Subcutaneous adipose tissue (tissue), 4 donors: ENCODE data around the gene GCK. TPM values are rescaled to one million over a fixed set of nuclear protein-coding genes. Genes with fewer than 3 reads are reported as not detected.

Experiments used
- total RNA-seq, 4 donors: library from RNA; depleted of rRNA; stranded (reverse); fragments of >200 nt; gene quantifications; one replicate each; pipeline ENCODE4 v1.1.0, GENCODE V29; 2016
- TF ChIP-seq, protein P1 (sequence below): fragments of 450-650 bp; IDR thresholded peaks from one replicate; pipeline ENCODE4 v1.5.1; 2016; ENCODE audit warnings: low read depth, mild to moderate bottlenecking, control low read depth, antibody characterized with exemption, moderate library complexity

Gene GCK
- total RNA-seq, 4 donors from 2014 or later: 0.22 to 8.1 (median 0.85) TPM; not detected in 1

DNA sequence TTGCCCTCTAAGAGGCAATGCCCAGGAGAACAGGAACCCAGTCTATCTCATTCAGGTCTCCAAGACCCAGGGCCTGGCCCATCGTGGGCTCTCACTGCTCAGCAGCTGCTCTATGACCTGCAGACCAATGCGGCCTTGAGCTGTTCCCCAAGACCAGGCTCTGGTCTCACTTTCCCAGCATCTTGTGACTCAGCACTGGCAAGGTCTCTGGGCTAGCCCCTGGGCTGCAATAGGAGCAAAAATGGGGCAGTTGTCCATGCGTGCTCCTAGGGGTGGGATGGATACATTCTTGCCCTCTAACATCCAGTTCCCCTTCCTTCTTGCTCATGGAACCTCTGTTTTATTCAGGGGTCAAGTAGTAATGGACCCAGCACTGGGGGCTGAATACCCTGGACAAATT is 13.5 kb downstream of the GCK start:
- TF ChIP-seq, protein P1, sequence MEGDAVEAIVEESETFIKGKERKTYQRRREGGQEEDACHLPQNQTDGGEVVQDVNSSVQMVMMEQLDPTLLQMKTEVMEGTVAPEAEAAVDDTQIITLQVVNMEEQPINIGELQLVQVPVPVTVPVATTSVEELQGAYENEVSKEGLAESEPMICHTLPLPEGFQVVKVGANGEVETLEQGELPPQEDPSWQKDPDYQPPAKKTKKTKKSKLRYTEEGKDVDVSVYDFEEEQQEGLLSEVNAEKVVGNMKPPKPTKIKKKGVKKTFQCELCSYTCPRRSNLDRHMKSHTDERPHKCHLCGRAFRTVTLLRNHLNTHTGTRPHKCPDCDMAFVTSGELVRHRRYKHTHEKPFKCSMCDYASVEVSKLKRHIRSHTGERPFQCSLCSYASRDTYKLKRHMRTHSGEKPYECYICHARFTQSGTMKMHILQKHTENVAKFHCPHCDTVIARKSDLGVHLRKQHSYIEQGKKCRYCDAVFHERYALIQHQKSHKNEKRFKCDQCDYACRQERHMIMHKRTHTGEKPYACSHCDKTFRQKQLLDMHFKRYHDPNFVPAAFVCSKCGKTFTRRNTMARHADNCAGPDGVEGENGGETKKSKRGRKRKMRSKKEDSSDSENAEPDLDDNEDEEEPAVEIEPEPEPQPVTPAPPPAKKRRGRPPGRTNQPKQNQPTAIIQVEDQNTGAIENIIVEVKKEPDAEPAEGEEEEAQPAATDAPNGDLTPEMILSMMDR: no peak

DNA sequence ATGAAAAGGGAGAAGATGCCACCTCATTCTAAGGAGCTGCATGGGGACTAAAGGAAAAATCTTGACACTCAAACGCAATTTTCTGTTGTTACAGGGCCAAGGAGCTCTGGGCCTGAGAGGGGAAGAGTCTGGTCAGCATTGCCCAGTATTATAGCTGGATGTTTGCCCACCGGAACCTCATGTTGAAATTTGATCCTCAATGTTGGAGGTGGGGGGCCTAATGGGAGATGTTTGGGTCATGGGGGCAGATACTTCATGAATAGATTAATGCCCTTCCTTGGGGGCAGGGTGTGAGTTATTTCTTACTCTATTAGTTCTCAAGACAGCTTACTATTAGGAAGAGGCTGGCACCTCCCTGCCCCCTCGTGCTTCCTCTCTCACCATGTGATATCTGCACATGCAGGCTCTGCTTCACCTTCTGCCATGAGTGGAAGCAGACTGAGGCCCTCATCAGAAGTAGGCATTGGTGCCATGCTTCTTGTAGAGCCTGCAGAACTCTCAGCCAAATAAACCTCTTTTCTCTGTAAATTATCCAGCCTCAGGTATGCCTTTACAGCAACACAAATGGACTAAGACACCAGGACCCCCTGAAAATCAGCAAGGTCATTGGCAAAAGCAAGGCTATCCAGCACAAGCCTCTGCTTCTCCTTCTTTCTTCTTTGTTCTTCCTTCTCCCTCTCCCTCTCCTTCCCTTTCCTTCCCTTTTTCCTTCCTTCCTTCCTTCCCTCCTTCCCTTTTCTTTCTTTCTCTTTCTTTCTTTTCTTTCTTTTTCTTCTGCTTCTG is 15.1 kb downstream of the GCK start:
- TF ChIP-seq, protein P1: no peak

DNA sequence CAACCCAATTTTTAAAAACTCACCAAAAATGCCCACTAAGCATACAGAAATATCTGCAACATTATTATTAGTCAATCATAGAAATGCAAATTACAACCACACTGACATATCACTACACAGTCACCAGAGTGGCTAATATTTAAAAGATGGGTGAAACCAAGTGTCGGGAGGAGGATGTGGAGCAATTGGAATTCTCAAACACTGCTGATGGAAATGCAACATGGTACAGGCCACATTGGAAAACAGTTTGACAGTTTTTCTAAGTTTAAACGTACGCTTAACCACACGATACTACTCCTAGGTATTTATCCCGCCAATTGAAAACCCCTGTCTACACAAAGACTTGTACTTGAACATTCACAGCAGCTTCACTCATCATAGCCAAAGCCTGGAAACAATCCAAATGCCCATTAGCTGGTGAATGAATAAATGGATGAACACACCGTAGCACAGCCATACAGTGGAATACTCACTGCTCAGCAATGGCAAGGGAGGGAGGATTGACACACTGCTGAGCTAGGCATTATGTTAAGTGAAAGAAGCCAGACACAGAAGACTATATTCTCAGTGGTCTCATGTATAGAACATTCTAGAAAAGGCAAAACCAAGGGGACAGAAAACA is 16.3 kb downstream of the GCK start:
- TF ChIP-seq, protein P1: no peak

DNA sequence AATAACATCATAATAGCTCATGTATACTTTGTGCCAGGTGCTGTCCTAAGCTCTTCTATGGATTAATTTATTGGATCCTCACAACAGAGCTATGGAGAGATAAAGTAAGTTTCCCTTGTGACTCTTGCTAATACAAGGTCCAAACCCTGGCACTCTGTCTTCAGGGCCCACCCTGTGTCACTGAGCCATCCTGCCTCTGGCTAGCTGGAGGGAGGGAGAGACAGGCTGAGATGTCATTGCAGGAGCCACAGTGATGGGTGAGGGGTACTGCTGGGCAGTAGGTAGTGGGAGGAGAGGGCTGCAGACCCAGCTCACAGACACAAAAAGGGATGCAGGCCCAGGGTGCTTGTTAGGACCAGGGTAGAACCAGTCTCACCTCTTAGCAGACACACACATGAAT is 16.9 kb downstream of the GCK start:
- TF ChIP-seq, protein P1: no peak

DNA sequence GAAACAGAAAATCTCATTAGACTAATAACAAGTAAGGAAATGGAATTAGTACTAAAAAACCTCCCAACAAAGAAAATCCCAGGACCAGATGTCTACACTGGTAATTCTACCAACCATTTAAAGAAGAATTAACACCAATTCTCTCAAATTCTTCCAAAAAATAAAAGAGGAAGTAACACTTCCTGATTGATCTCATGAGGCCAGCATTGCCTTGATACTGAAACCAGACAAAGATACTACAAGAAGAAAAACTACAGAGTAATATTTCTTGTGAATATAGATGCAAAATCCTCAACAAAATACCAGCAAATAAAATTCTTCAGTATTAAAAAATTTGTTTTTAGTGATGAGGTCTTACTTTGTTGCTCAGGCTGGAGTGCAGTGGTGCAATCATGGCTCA is 21.3 kb downstream of the GCK start:
- TF ChIP-seq, protein P1: no peak

DNA sequence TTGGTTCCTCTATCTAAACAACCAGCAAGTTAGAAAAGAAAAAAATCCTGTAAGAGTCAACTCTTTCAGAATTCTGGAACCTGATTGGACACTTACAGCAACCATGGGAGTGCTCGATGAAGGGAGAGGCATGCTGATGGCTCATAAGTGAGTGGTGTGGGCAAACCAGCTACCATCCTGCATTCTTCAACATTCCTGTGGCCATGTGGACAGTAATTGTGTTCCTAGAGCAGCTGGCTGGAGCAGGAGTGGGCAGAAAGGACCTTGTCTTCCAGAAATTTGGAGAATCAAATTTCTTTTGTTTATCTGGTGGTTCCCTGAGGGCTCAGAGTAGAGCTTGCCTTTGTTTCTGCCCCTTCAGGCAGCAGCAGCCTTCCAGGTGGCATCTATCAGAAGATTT is 25.6 kb downstream of the GCK start:
- TF ChIP-seq, protein P1: no peak

DNA sequence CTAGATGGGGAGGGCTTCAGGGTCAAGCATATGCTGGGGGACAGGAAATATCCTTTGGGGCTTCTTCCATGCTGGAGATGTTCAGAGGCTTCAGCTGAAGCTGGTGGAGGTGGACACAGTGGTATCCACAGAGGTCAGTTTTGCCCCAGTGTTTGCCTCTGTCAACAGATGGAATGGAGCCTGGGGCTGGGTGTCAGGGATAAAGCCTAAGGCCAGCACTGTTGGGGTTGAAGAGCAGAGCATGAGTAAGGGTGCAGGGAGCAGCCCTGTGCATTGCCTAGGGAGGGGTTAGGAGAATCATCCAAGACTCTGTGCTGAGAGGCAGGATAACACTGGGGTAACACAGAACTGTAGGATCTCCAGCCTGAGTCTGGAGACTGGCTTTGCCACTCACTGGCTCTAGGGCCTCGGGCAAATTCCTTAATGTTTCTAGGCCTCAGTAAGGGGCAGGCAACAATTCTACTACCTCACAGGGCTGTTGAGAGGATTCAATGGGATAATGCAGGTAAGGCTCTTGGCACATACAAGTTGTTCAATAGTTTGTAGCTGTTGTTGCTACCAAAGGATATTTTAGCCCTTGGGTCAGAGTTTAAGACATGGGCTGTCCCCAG is 26.3 kb downstream of the GCK start:
- TF ChIP-seq, protein P1: no peak
